Suppressor macrophage treated with lipopolysaccharide for 4 hours (primary cell): ENCODE results near the gene IL21R.

ENCODE experiments used
- DNase-seq: peaks from one replicate; pipeline ENCODE4 v3.0.0-alpha.2; 2020

The IL21R gene

DNA sequence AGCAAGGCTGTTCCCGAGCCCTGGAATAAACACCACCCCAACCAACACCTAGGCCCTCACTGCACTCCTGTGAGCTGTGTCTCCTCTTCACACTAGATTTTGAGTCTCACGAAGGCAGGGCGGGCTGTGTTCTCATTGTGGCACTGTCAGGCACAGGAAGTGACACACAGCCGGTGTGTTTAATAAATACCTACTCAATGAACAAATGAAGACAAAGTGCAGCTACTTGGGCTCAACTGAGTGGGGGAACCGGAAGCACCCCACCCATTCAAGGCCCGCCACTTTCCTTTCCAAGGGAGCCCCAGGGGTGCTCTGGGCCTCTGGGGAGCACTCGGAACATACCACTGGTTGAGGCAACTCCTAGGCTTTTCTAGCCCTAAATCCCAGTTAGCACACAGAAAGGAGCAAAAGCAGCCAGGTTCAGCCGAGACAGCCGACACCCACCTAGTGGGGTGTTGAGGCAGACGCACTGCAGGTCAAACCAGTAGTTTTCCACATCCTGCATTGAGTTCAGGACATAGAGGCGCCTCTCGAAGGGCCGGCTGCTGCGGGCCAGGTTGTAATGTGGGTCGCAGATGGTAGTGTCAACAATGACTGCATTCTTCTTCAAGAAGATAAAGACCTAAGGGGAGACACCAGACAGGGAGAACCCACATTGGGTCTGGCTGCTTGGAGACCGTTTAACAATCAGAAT, 90.1 kb downstream of the IL21R start:
- no peak for DNase-seq

GRCh38 chr16:27492588-27492979, 90.6 kb downstream of the IL21R start:
- DNase-seq: no peak

DNA sequence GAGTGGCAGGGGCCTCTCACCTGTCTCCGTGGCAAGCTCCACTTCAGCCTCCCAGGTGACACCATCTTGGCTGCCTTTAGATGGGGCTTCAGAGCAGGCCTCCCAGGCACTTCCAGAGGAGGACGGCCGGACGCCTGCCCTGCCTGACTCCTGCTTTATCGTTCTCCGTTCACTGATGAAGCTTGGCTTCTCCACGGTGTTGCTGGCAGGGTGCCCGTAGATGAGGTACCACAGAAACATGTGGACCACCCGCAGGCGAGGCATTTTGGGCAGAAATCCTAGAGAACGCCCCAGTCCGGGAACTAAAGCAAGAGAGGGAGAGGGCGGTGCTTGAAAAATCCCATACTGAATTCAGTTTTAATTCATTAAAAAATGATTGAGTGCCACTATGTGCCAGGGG, 93.2 kb downstream of the IL21R start:
- no peak for DNase-seq

GRCh38 chr16:27498031-27498825, 96.3 kb downstream of the IL21R start:
- no peak for DNase-seq

DNA sequence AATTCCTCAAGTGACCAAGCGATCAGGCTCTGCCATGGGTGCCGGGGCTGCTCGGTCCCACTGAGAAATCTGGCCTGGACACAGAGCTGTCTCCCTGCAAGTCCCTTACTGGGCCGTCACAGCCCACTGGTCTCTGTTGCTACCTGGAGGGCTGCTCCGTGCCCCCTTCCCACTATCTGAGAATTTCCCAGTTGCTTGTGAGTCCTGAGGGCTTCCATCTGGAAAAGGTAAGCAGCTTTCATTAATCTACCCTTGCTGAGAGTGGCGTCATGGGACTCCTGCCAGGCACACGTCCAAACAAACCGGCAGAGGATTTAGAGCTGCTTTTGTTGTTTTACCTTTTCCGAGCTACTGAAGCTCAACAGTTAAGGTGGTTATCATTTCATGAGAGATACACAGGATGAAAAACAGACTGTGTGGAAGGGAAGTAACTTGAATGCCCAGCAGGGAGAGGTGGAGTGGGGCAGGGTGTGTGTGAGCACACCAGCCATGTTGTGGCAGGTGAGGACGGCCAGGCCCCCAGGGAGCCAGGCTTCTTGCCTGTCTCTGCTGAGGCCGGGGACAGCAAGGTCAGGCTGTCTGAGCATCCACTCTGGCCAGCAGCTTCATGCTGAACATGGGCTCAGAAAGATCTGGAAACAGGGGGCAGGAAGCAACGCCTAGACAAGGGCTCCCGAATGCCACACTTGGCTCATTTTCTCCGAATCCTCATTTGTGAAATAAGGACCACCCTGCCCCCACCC, 97.1 kb downstream of the IL21R start:
- DNase-seq: no peak

DNA sequence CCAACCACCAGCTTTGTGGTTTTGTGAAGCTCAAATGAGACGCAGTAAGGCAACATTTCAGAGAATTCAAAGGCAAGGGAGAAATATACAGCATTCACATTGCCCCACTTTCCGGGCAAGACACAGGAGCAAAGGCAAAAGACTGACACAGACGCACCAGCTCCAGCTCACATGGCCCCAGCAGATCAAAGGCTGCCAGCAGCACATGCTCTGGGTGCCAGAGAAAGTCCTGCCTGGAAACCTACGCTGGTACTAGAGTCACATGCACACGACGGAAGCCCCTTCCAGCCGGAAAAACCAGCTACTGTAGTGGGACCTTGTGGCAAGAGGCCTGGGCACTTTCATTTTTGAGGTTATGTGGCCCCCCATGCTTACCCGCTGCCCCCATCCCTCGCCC, 97.7 kb downstream of the IL21R start:
- no peak for DNase-seq

- no peak for DNase-seq
These were observed 98.8 kb downstream of the IL21R start for GRCh38 chr16:27500801-27501200.
